Erythroblast (primary cell): ENCODE data around the gene CINP.

ENCODE experiments used
- GATA1 ChIP-seq: IDR thresholded peaks from 2 replicates; pipeline ENCODE4 v1.6.1; 2011; ENCODE audit warnings: low read depth, mild to moderate bottlenecking, control low read depth, low read length, moderate library complexity
- POLR2A ChIP-seq: IDR thresholded peaks from 2 replicates; pipeline ENCODE4 v1.6.1; 2011; ENCODE audit warnings: mild to moderate bottlenecking, low read length

- TF ChIP-seq POLR2A (no peak), GATA1 (no peak)
These were observed 43.9 kb downstream of the CINP start for GRCh38 chr14:102318781-102319276.
